ACC112 (cell line): ENCODE data around the gene DHRS12.

Experiments
- H2AFZ ChIP-seq: fragments of 200-600 bp; sonication (generic); one replicate; pipeline ENCODE4 v1.6.0; 2017; ENCODE audit warnings: antibody characterized with exemption, low read length; ENCODE audit not compliant: unreplicated experiment
- H3K27ac ChIP-seq: fragments of 200-600 bp; sonication (generic); 2 replicates; pipeline ENCODE4 v1.5.1; 2014; ENCODE audit warnings: low read depth, mild to moderate bottlenecking, antibody characterized with exemption, low read length, moderate library complexity
- H3K27me3 ChIP-seq: fragments of 200-600 bp; sonication (generic); 2 replicates; pipeline ENCODE4 v1.6.1; 2014; ENCODE audit warnings: mild to moderate bottlenecking, antibody characterized with exemption, low read length, moderate library complexity, mixed read lengths; ENCODE audit not compliant: insufficient read depth
- H3K36me3 ChIP-seq: fragments of 200-600 bp; sonication (generic); 2 replicates; pipeline ENCODE4 v1.6.1; 2016; ENCODE audit warnings: mild to moderate bottlenecking, antibody characterized with exemption, low read length, moderate library complexity, mixed read lengths; ENCODE audit not compliant: insufficient read depth
- H3K4me1 ChIP-seq: fragments of 200-600 bp; sonication (generic); one replicate; pipeline ENCODE4 v1.6.1; 2016; ENCODE audit warnings: low read length, mixed read lengths; ENCODE audit not compliant: insufficient read depth, unreplicated experiment, control insufficient read depth
- H3K4me3 ChIP-seq: fragments of 200-600 bp; sonication (generic); 2 replicates; pipeline ENCODE4 v1.5.1; 2014; ENCODE audit warnings: mild to moderate bottlenecking, low read depth, low read length
- H3K79me2 ChIP-seq: fragments of 200-600 bp; sonication (generic); one replicate; pipeline ENCODE4 v1.6.0; 2016; ENCODE audit warnings: low read length; ENCODE audit not compliant: control insufficient read depth, unreplicated experiment, insufficient read depth

DHRS12 gene

DNA sequence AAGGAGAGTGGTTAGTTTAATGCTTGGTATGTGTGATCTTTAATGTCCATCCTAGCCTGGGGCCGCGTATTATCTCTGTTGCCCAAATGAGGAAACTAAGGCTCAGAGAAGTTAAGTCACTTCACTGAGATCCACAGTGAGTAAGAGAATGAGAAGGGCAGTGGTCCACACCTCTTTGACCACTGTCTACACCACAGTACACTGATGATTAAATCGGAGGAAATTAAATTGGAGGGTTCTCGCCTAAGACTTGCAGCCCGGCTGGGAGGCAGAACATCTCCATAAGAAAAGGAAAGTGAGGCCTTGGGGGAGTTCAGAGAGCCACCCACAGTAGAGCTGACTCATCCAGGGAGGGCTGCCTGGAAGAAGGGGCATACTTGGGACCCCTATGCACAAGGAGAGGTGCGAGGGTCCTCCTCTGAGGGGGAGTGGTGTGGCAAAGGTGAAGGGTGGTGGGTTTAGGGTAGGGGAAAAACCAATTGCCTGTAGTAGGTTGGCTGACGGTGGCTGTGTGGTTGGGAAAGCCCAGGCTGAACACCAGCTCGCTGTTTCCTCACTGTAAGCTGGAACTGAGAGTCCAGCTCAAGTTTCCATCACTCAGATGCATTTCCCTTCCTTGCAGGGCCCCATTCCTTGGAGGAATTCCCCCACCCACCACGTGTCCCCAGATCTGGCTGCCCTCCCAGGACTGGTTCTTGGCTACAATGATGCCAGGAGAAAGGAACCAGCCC is 15.0 kb upstream of the DHRS12 start:
- no peak overlapping the region for H3K4me3 ChIP-seq
- H3K27ac ChIP-seq: no peak overlapping the region
- peaks cover 44% of the 10 kb centered on the region for H3K27me3 ChIP-seq
- H3K79me2 ChIP-seq: no peaks in the 10 kb centered on the region
- no peaks in the 10 kb centered on the region for H3K36me3 ChIP-seq
- peaks cover 12% of the 10 kb centered on the region for H3K4me1 ChIP-seq
- no peak overlapping the region for H2AFZ ChIP-seq

DNA sequence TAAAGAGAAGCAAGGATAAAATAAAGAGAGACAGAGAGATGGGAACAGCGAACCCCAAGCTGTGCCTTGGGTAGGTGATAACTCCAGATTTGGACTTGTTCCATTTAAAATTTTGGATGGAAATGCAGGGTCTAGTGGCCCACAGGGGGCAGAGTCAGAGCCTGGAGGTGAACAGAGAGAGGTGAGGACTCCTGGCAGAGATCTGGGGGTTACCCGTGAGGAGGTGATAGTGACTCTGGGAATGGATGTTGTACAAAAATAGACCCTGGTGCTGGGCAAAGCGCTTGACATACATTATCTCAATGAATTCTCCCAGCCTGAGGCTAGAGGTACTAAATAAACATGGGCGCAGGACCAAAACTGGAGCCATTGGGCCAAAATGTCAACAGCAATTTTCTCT is 14.3 kb upstream of the DHRS12 start:
- Histone ChIP-seq H3K4me3 (no peak overlapping the region), H3K27me3 (peaks cover 44% of the 10 kb centered on the region), H2AFZ (no peak overlapping the region), H3K27ac (no peak overlapping the region), H3K36me3 (no peaks in the 10 kb centered on the region), H3K79me2 (no peaks in the 10 kb centered on the region), H3K4me1 (peaks cover 12% of the 10 kb centered on the region)

DNA sequence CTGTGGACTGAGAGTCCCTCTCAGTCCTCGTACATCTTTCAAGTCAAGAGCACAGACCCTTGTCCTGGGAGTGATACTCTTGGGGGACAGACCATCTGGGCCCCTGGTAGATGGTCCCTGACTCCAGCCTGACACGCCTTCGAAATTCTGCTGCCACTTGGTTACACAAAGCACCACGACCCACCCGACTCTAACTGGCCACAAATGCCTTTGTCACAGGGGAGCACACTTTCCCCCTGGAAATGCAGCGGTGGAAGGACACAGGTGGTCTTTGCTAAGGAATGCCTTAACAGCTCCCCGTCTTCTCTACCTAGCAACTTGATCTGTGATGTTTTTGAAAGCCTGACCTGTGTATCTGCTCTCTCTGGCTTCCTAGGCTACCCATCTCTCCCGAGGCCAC is 13.8 kb upstream of the DHRS12 start:
- no peak overlapping the region for H3K27ac ChIP-seq
- no peaks in the 10 kb centered on the region for H3K79me2 ChIP-seq
- H2AFZ ChIP-seq: no peak overlapping the region
- peaks cover 44% of the 10 kb centered on the region for H3K27me3 ChIP-seq
- H3K4me3 ChIP-seq: no peak overlapping the region
- H3K4me1 ChIP-seq: peaks cover 12% of the 10 kb centered on the region
- no peaks in the 10 kb centered on the region for H3K36me3 ChIP-seq

DNA sequence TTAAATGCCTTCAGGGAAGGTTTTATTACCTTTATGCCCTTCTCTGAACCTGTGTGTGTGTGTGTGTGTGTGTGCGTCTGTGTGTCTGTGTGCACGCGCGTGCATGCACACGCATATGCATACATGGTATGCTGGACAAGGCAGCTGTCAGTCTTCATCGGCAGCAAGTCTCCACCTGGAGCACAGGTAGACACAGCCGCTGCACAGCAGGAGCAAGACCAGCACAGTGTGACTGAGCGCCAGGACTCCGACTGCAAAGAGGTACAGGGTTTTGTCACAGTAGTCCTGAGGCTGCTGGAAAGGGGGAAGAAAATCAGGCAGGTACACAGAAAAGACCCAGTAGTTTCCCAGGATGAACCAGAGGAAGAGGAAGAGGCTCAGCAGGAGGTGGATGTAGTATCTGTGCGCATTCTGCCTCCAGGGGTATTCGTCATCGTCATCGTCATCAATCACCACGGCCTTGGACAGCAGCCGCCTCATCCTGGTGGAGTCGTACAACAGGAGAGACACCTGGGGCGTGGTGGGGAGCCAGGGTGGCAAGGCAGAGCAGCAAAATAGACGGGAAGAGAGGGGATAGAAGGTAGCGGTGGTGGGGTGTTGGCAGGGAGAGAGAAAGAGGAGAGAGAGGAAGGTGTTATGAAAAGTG is 12.8 kb upstream of the DHRS12 start:
- Histone ChIP-seq H2AFZ (no peak overlapping the region), H3K27ac (no peak overlapping the region), H3K36me3 (no peaks in the 10 kb centered on the region), H3K27me3 (peaks cover 35% of the 10 kb centered on the region), H3K4me1 (peaks cover 17% of the 10 kb centered on the region), H3K79me2 (no peaks in the 10 kb centered on the region), H3K4me3 (no peak overlapping the region)

DNA sequence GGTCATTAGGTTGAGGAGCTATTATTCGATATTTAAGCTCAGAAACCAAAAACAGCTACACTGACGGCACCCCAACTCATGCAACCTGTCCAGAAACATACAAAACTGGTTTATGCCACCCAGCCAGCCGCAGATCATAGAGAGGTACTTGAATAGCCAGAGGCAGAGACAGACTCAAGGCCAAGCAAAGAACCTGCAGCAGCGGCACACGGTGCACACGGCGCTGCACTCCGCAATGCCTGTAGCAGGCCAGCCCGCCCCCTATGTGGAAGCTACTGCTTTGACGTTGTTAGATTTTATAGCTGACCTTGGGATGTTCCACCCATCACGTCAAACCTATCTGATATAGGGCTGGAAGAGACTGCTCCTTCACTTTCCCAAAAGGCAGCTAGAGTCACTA is 11.9 kb upstream of the DHRS12 start:
- Histone ChIP-seq H2AFZ (no peak overlapping the region), H3K4me1 (peaks cover 18% of the 10 kb centered on the region), H3K27ac (no peak overlapping the region)

DNA sequence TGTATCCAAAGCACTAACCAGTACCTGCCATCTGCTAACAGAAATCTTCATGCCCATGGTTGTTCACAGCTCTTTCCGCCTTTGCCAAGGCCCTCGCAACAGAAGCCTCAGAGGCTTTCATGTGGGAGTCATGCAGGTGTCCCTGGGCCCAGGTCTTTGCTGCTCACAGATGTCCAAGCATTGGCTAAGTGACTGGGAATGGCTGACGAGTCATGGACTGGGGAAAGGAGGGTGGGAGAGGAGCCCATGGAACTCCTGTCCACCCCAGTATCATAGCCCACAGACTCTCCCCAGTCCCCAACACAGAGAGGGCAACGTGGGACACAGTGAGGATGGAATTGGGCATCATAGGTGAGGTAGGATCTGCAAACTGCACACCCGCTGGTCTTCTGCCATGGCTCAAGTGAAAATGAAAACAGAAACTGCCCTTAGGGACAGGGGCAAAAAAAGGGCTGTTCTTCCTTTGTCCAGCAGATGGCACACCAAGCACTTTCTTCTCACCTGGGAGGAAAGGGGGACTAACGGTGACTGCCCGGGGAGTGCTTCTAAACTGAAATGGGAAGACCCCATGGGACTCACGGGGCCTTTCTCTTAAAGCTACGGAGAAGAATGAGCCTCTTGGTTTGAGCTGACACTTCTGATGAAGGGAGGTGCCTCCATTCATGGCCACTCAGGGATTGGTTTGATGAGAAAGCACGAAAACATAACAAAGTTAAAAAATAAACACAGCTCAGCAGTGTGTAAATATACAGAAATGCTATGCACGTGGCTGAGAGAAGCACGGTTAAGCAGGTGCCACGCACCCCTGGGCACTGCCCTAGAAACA is 11.1 kb upstream of the DHRS12 start:
- no peaks in the 10 kb centered on the region for H3K79me2 ChIP-seq
- H3K27me3 ChIP-seq: peaks cover 22% of the 10 kb centered on the region
- peak overlapping the region; percentile 87 for H2AFZ ChIP-seq
- no peaks in the 10 kb centered on the region for H3K36me3 ChIP-seq
- H3K4me1 ChIP-seq: peaks cover 18% of the 10 kb centered on the region
- H3K27ac ChIP-seq: no peak overlapping the region
- H3K4me3 ChIP-seq: peak overlapping the region; percentile 76

More for the DNA sequence above, 11.9 kb upstream of the DHRS12 start:
- Histone ChIP-seq H3K27me3 (peaks cover 29% of the 10 kb centered on the region), H3K79me2 (no peaks in the 10 kb centered on the region), H3K36me3 (no peaks in the 10 kb centered on the region), H3K4me3 (no peak overlapping the region)

DNA sequence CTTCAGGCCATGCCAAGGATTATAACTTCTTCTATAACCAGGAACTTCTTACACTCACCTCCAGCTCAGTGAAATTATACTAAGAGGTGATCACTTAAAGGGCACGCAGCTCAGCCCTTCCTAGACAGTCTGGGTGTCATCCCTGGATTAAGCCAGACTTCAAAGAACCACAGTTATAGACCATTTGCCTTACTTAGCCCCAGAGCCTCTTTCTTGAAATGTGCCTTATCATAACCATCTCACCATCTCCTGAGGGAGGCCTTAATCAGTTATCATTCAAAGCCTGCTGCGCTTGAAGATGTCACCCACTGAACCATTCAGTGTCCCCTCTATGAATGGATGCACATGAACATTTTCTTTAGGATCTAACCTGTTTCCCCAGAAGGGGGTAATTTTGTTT is 10.1 kb upstream of the DHRS12 start:
- Histone ChIP-seq H3K27me3 (peaks cover 20% of the 10 kb centered on the region), H3K4me1 (peaks cover 15% of the 10 kb centered on the region), H3K79me2 (no peaks in the 10 kb centered on the region)

DNA sequence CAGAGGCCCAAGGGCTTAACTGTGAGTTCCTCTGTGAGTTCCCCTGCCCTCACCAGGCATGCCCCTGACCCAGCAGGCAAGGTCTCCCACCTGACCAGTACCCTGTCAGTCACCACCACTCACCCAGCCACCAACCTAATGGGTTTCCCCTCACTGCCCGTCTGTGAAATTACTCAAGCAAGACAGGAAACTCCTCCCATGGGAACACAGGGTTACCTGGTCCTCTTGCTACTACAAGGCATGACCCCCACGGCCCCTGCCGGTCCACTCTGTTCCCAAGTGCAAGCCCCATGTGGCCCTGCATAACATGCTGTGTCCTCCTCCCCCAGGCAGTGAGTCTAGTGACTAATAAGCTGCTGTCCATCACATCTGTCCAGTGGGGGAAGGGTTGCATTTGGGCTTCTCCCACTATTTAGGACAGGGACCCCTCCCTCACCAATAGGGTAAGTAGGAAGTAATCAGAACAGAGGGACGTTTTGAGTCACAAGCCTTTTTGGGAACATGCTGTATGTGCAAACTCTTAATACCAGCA is 8.0 kb upstream of the DHRS12 start:
- no peak overlapping the region for H3K4me3 ChIP-seq
- no peak overlapping the region for H2AFZ ChIP-seq
- H3K4me1 ChIP-seq: peaks cover 9% of the 10 kb centered on the region
- H3K36me3 ChIP-seq: no peaks in the 10 kb centered on the region
- peaks cover 11% of the 10 kb centered on the region for H3K27me3 ChIP-seq
- no peak overlapping the region for H3K27ac ChIP-seq
- H3K79me2 ChIP-seq: no peaks in the 10 kb centered on the region

More for the DNA sequence above, 10.1 kb upstream of the DHRS12 start:
- Histone ChIP-seq H3K36me3 (no peaks in the 10 kb centered on the region), H2AFZ (no peak overlapping the region), H3K27ac (no peak overlapping the region), H3K4me3 (no peak overlapping the region)

DNA sequence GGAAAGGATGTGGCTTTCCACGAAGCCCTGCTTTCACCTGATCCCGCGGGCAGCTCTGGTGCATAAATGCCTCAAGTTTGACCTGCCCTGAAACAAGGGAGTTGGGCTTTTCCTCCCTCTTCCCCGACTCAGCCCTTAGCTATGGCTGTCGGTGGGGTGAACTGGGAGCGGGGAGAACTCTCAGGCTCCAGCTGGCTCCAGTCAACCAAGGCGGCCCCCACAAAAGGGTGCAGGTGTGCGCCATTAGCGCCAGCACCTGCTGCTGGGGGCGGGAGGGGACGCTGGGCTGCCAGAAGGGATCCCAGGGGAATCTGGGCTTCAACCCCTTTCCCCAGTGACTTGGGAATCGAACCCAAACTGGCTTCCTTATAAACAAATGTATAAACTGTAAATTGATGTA is 7.1 kb upstream of the DHRS12 start:
- H3K4me1 ChIP-seq: peaks cover 9% of the 10 kb centered on the region

DNA sequence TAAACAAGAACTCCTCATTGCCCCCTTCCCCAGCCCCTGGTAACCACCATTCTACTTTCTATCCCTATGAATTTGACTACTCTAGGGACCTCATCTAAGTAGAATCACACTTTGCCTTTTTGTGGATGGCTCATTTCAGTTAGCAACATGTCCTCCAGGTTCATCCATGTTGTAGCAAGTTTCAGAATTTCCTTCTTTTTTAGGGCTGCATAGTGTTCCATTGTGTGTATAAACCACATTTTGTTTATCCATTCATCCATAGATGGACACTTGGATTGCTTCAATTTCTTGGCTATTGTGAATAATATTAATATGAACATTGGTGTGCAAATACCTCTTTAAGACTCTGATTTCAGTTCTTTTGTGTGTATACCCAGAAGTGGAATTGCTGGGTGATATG is 4.8 kb upstream of the DHRS12 start:
- Histone ChIP-seq H3K36me3 (no peaks in the 10 kb centered on the region), H3K4me1 (peaks cover 6% of the 10 kb centered on the region), H3K27ac (no peak overlapping the region), H3K79me2 (no peaks in the 10 kb centered on the region), H2AFZ (no peak overlapping the region), H3K27me3 (no peaks in the 10 kb centered on the region), H3K4me3 (no peak overlapping the region)

More for the DNA sequence above, 7.1 kb upstream of the DHRS12 start:
- Histone ChIP-seq H3K27ac (no peak overlapping the region), H3K79me2 (no peaks in the 10 kb centered on the region), H3K27me3 (peaks cover 3% of the 10 kb centered on the region), H2AFZ (no peak overlapping the region), H3K36me3 (no peaks in the 10 kb centered on the region), H3K4me3 (no peak overlapping the region)
